GM12878 (cell line): ENCODE results near the gene STK11. TPM values are rescaled to one million over a fixed set of nuclear protein-coding genes. Genes with fewer than 3 reads are reported as not detected.

Source experiments
- ATAC-seq: fragments of 200-7000 bp; cut with Tn5 transposase; 3 replicates; pipeline ENCODE4 v1.9.1; 2020; ENCODE audit warnings: mild to moderate bottlenecking, moderate library complexity
- BruUV-seq: library from RNA; stranded (reverse); fragments of 400-500 nt; replicated peaks from 2 replicates; lab custom pipeline; 2021; lab: Mats Ljungman, UMichigan
- CTCF ChIA-PET: fragments of 300-600 bp; sonication (Branson Sonifier 250); formaldehyde crosslinking; extraction: SDS; loops from one replicate; lab custom pipeline; 2021; ENCODE audit warnings: inconsistent platforms; lab: Yijun Ruan, JAX
- POLR2A ChIA-PET: fragments of 350-600 bp; formaldehyde crosslinking; extraction: SDS; loops from one replicate; lab custom pipeline; 2021; ENCODE audit warnings: inconsistent platforms; lab: Charles Lee
- RAD21 ChIA-PET: fragments of 300-600 bp; sonication (Branson Sonifier 250); formaldehyde crosslinking; loops from one replicate; lab custom pipeline; 2023; ENCODE audit warnings: antibody characterized with exemption; ENCODE audit not compliant: unreplicated experiment; lab: Charles Lee
- SMC1A ChIA-PET: fragments of 300-600 bp; sonication (Branson Sonifier 250); formaldehyde crosslinking; loops from one replicate; lab custom pipeline; 2023; ENCODE audit not compliant: unreplicated experiment, uncharacterized antibody; lab: Charles Lee
- DNase-seq: peaks from one replicate; pipeline ENCODE4 v3.0.0-alpha.2; 2011; ENCODE audit warnings: low read depth, low spot score
- FAIRE-seq: peaks from 3 replicates; lab custom pipeline; 2011; peaks lifted over from hg19 to GRCh38; lab: Jason Lieb, UNC
- H2AFZ ChIP-seq: 2 replicates; pipeline ENCODE4 v1.6.0; 2011; ENCODE audit warnings: low read depth, low read length, control low read depth; ENCODE audit not compliant: control insufficient read depth
- H3K27ac ChIP-seq: 2 replicates; pipeline ENCODE4 v1.5.1; 2011; ENCODE audit warnings: control low read depth; ENCODE audit not compliant: control insufficient read depth, insufficient read depth
- H3K27me3 ChIP-seq, 2 experiments: replicated peaks in 1 of 2; 2 replicates each; pipeline versions ENCODE4 v1.6.0 to v1.6.1; 2011; ENCODE audit warnings: low read length in 1 of 2; ENCODE audit not compliant: control insufficient read depth in 2 of 2, insufficient read depth in 2 of 2
- H3K36me3 ChIP-seq, 2 experiments: 2 replicates each; pipeline ENCODE4 v1.5.1; 2011; ENCODE audit warnings: low read length in 1 of 2; ENCODE audit not compliant: control insufficient read depth in 2 of 2, insufficient read depth in 2 of 2
- H3K4me1 ChIP-seq: 2 replicates; pipeline ENCODE4 v1.6.1; 2011; ENCODE audit warnings: mild to moderate bottlenecking, low read length, moderate library complexity, mixed read lengths; ENCODE audit not compliant: control insufficient read depth, insufficient read depth
- H3K4me2 ChIP-seq: 2 replicates; pipeline ENCODE4 v1.6.0; 2011; ENCODE audit warnings: control low read depth; ENCODE audit not compliant: control insufficient read depth, insufficient read depth
- H3K4me3 ChIP-seq: fragments of 200-600 bp; sonication (generic); 2 replicates; pipeline ENCODE4 v1.5.1; 2016
- H3K79me2 ChIP-seq: 2 replicates; pipeline ENCODE4 v1.6.0; 2011; ENCODE audit warnings: low read length; ENCODE audit not compliant: control insufficient read depth, insufficient read depth
- H3K9ac ChIP-seq: 2 replicates; pipeline ENCODE4 v1.8.0; 2011; ENCODE audit warnings: low read length, control low read depth, mixed read lengths; ENCODE audit not compliant: control insufficient read depth, insufficient read depth
- H3K9me3 ChIP-seq: replicated peaks from 3 replicates; pipeline ENCODE4 v1.5.1; 2011; ENCODE audit warnings: mild to moderate bottlenecking, low read length; ENCODE audit not compliant: control insufficient read depth, insufficient read depth
- H4K20me1 ChIP-seq: 2 replicates; pipeline ENCODE4 v1.6.0; 2011; ENCODE audit not compliant: control insufficient read depth, insufficient read depth
- EGR1 ChIP-seq, 2 experiments: IDR thresholded peaks; 1 replicate in 1 of 2; 2 replicates in 1 of 2; pipeline ENCODE4 v1.6.1; 2011 to 2012; ENCODE audit warnings: low read depth in 2 of 2, low read length in 2 of 2, borderline replicate concordance in 1 of 2, mild to moderate bottlenecking in 1 of 2, moderate library complexity in 1 of 2
- MYB ChIP-seq: fragments of 150-350 bp; IDR thresholded peaks from 2 replicates; pipeline ENCODE4 v1.6.1; 2014; ENCODE audit warnings: mild to moderate bottlenecking, low read depth, low read length, borderline replicate concordance
- PML ChIP-seq: IDR thresholded peaks from 2 replicates; pipeline ENCODE4 v1.6.1; 2012; ENCODE audit warnings: low read length, inconsistent platforms
- SMARCA5 ChIP-seq: fragments of 450-650 bp; IDR thresholded peaks from 2 replicates; pipeline ENCODE4 v1.6.1; 2017; ENCODE audit warnings: mild to moderate bottlenecking
- TCF3 ChIP-seq: IDR thresholded peaks from 2 replicates; pipeline ENCODE4 v1.6.1; 2012; ENCODE audit warnings: low read depth, mild to moderate bottlenecking, low read length, borderline replicate concordance; ENCODE audit not compliant: insufficient read depth
- YY1 ChIP-seq: IDR thresholded peaks from 2 replicates; pipeline ENCODE4 v1.6.1; 2011; ENCODE audit warnings: low read depth, mild to moderate bottlenecking, low read length
- whole genome bisulfite sequencing: methylation state at CpG from one replicate; pipeline ENCODE4 v1.1.6; 2016; ENCODE audit warnings: low lambda C conversion rate; ENCODE audit not compliant: insufficient replicate concordance, insufficient coverage; ENCODE audit errors: missing lambda C conversion rate; 5-methylcytosine and 5-hydroxymethylcytosine counted together
- in situ Hi-C: fragments of 300-500 bp; cut with MboI; formaldehyde crosslinking; loops from 9 replicates; pipeline ENCODE4 v1.14.3; 2018; ENCODE audit warnings: mixed read lengths
- intact Hi-C: fragments of 100-400 bp; cut with micrococcal nuclease; formaldehyde crosslinking; loops from one replicate; pipeline ENCODE4 v1.14.2; 2022; ENCODE audit not compliant: unreplicated experiment
- polyA plus RNA-seq, 11 experiments: library from polyadenylated mRNA; depleted of rRNA in 4 of 11; unstranded in 6 of 11; stranded (reverse) in 5 of 11; fragments of >200 nt; fragmentation: Nextera tagmentation in 4 of 11; fragmentation: Illumina TruSeq in 1 of 11; extraction: Ambion mirVana in 4 of 11; extraction: Trizol in 1 of 11; gene quantifications; 1 replicate in 1 of 11; 2 replicates in 10 of 11; pipeline versions ENCODE4 v1.2.1 to v1.2.3, GENCODE V29; 2011 to 2016; ENCODE audit warnings: inconsistent platforms in 2 of 11, missing spikeins in 2 of 11, low read depth in 1 of 11
- total RNA-seq, 4 experiments: library from RNA; depleted of rRNA in 3 of 4; stranded (reverse); fragments of >200 nt in 3 of 4; fragmentation: Illumina TruSeq in 1 of 4; extraction: Trizol in 1 of 4; gene quantifications; 2 replicates each; pipeline versions ENCODE4 v1.2.1 to v1.2.3, GENCODE V29; 2013 to 2021
- TF ChIP-seq, protein P1 (sequence below): fragments of 450-650 bp; IDR thresholded peaks from 2 replicates; pipeline ENCODE4 v1.6.1; 2017; ENCODE audit warnings: mild to moderate bottlenecking, moderate library complexity

The STK11 gene
- total and polyA plus RNA-seq, 10 of the 15 experiments (the other 5 are each of a cell fraction or from before 2014, with no cell fraction given), result 0.33 to 71.0 (median 23.8) TPM

DNA sequence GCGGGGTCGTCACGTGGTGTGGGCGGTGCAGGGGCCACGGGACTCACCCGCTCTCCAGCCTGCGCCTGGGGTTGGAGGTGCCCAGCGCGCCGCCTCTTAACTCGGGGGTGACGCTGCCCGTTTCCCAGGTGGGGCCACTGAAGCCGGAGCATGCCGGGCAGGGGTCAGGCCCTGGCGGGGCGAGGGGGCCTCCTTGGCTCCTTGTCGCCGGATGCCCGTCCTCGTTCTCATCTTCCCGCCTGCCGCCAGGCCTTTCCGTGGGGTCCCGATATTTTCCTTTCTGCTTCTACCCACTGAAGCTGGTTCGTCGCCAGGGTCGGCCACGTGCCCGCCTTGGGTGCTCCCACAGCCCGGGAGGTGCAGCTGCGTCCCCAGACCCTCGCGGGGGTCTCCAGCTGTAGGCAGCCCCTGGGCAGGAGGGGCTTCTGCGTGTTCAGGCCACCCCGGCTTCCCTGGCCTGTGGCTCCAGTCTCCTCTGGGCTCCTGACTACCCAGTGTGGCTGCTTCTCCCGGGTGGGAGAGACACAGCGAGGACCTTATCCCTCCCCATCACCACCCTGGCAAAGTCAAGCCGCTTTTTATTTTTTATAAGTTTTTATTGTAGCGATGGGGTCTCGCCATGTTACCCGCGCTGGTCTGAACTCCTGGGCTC is 70.5 kb downstream of the STK11 start (continued):
- TF ChIP-seq, protein P1, sequence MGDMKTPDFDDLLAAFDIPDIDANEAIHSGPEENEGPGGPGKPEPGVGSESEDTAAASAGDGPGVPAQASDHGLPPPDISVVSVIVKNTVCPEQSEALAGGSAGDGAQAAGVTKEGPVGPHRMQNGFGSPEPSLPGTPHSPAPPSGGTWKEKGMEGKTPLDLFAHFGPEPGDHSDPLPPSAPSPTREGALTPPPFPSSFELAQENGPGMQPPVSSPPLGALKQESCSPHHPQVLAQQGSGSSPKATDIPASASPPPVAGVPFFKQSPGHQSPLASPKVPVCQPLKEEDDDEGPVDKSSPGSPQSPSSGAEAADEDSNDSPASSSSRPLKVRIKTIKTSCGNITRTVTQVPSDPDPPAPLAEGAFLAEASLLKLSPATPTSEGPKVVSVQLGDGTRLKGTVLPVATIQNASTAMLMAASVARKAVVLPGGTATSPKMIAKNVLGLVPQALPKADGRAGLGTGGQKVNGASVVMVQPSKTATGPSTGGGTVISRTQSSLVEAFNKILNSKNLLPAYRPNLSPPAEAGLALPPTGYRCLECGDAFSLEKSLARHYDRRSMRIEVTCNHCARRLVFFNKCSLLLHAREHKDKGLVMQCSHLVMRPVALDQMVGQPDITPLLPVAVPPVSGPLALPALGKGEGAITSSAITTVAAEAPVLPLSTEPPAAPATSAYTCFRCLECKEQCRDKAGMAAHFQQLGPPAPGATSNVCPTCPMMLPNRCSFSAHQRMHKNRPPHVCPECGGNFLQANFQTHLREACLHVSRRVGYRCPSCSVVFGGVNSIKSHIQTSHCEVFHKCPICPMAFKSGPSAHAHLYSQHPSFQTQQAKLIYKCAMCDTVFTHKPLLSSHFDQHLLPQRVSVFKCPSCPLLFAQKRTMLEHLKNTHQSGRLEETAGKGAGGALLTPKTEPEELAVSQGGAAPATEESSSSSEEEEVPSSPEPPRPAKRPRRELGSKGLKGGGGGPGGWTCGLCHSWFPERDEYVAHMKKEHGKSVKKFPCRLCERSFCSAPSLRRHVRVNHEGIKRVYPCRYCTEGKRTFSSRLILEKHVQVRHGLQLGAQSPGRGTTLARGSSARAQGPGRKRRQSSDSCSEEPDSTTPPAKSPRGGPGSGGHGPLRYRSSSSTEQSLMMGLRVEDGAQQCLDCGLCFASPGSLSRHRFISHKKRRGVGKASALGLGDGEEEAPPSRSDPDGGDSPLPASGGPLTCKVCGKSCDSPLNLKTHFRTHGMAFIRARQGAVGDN, result peak; percentile 5; the same call in 1 of the 2 replicates
- TF ChIP-seq EGR1 (IDR thresholded peaks at IDR 0.05; ENCODE audit: borderline replicate concordance in 1 of 2, low read depth in 2 of 2, low read length in 2 of 2) (peak in 1 of 2 experiments; percentile 1; a peak in 2 of 3 replicates), SMARCA5 (peak; percentile 6; the same call in 1 of the 2 replicates), PML (peak; percentile 27; the same call in 1 of the 2 replicates)

DNA sequence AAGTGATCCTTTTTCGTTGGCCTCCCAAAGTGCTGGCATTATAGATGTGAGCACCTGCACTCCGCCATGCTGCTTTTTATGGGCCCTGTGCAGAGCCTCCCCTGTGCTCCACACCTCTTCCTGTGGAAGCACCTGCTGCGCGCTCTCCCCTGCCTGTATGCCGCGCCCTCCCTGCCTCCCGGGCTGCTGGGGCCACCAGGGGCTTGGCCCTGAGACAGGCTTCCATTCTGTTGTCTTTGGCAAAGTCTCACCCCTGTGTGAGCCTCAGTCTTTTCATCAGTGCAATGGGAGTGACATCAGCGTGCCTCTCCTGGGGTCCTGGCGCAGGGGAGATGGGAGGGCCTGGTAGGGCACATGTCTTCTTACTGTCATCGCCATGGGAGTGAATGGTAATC is 71.0 kb downstream of the STK11 start:
- no TSS peak for BruUV-seq
- Histone ChIP-seq H3K4me1 (peaks cover 18% of the 10 kb centered on the region), H3K27ac (peak overlapping the region; percentile 97), H2AFZ (no peak overlapping the region), H3K9me3 (no peaks in the 10 kb centered on the region), H4K20me1 (no peaks in the 10 kb centered on the region; the same call in 1 of the 2 replicates), H3K4me2 (peak overlapping the region; percentile 68), H3K4me3 (peak overlapping the region; percentile 85), H3K27me3 (no peaks in the 10 kb centered on the region)
- whole genome bisulfite sequencing, result 25% methylated on average over 10 of the region's 10 CpGs
- intact Hi-C loops, result no loop called here
- in situ Hi-C loops, result loop anchor here (5.0 kb wide), 1 partner anchor 96 kb away; no protein-coding TSS in a partner anchor
- ChIA-PET POLR2A (no interaction called here), SMC1A (no interaction called here), RAD21 (interaction anchor here (3.9 kb wide), 1 partner anchor 32 kb away, joined by 29 read pairs; no protein-coding TSS in a partner anchor)
- ATAC-seq, result no peak
- TF ChIP-seq MYB, result no peak
- TF ChIP-seq YY1, result peak; percentile 71
- 0 out of 2 replicates have a peak, but pooled peaks have one; percentile 9 for TF ChIP-seq TCF3
- TF ChIP-seq, all 136 proteins: peak for 2
- H3K36me3 ChIP-seq, result peaks cover 33 to 47% of the 10 kb centered on the region in 2 experiments
- DNase-seq (no peak), FAIRE-seq (peak; percentile 59)
- CTCF ChIA-PET, result no interaction called here
- H3K9ac ChIP-seq, result peak overlapping the region; percentile 96
- peaks cover 46% of the 10 kb centered on the region for H3K79me2 ChIP-seq
